ENCODE data around the gene PRF1.
"Not testable (repeated sequence)": the region's sequence is repeated elsewhere in the genome, so short reads cannot be mapped to it uniquely, and the experiment has no call there.

PRF1 gene

GRCh38 chr10:70617798-70618568, 15.4 kb upstream of the PRF1 start:
- DNase-seq (ENCODE audit: low read depth in 3 of 3), result no peak

GRCh38 chr10:70616761-70617160, 14.2 kb upstream of the PRF1 start:
- DNase-seq (ENCODE audit: low read depth in 3 of 3), result no peak

GRCh38 chr10:70615784-70616522, 13.4 kb upstream of the PRF1 start:
- DNase-seq (ENCODE audit: low read depth in 3 of 3), result no peak

GRCh38 chr10:70615211-70615610, 12.7 kb upstream of the PRF1 start:
- DNase-seq (ENCODE audit: low read depth in 3 of 3), result no peak

- DNase-seq (ENCODE audit: low read depth in 3 of 3), result not testable (repeated sequence)
These were observed 11.8 kb upstream of the PRF1 start for GRCh38 chr10:70614364-70614763.

GRCh38 chr10:70613941-70614340, 11.4 kb upstream of the PRF1 start:
- no peak for DNase-seq (ENCODE audit: low read depth in 3 of 3)

GRCh38 chr10:70607936-70608335, 5.4 kb upstream of the PRF1 start:
- no peak for DNase-seq (ENCODE audit: low read depth in 3 of 3)

GRCh38 chr10:70605161-70605560, 2.6 kb upstream of the PRF1 start:
- no peak for DNase-seq (ENCODE audit: low read depth in 3 of 3)

GRCh38 chr10:70604106-70604505, 1.6 kb upstream of the PRF1 start:
- no peak for DNase-seq (ENCODE audit: low read depth in 3 of 3)

GRCh38 chr10:70603449-70603801, 884 bp upstream of the PRF1 start:
- no peak for DNase-seq (ENCODE audit: low read depth in 3 of 3)

- no peak for DNase-seq (ENCODE audit: low read depth in 3 of 3)
These were observed 795 bp downstream of the PRF1 start for GRCh38 chr10:70601746-70602145.

GRCh38 chr10:70600512-70601395, 1.8 kb downstream of the PRF1 start:
- DNase-seq (ENCODE audit: low read depth in 3 of 3), result no peak

GRCh38 chr10:70599791-70600190, 2.8 kb downstream of the PRF1 start:
- no peak for DNase-seq (ENCODE audit: low read depth in 3 of 3)

GRCh38 chr10:70599319-70599718, 3.2 kb downstream of the PRF1 start:
- DNase-seq (ENCODE audit: low read depth in 3 of 3), result no peak

GRCh38 chr10:70598857-70599295, 3.7 kb downstream of the PRF1 start:
- DNase-seq (ENCODE audit: low read depth in 3 of 3), result no peak

GRCh38 chr10:70597856-70598815, 4.4 kb downstream of the PRF1 start:
- DNase-seq (ENCODE audit: low read depth in 3 of 3), result no peak

- no peak for DNase-seq (ENCODE audit: low read depth in 3 of 3)
These were observed 5.4 kb downstream of the PRF1 start for GRCh38 chr10:70596860-70597809.

- DNase-seq (ENCODE audit: low read depth in 3 of 3), result no peak
These were observed 6.3 kb downstream of the PRF1 start for GRCh38 chr10:70596110-70596798.

- DNase-seq (ENCODE audit: low read depth in 3 of 3), result no peak
These were observed 7.0 kb downstream of the PRF1 start for GRCh38 chr10:70595566-70596016.

Data from stimulated activated CD4-positive, alpha-beta T cell treated with anti-CD3 and anti-CD28 coated beads, TNF-alpha, amount 100 ng/mL, for 4 hours (primary cell).